HEK293 (cell line): Measurements from ENCODE around the gene ATP10A.
A peak's percentile ranks its signal among the peaks of the same experiment; 100 is the strongest.

Experiments
- CTCF ChIA-PET: fragments of 350-600 bp; formaldehyde crosslinking; extraction: SDS; loops from one replicate; lab custom pipeline; 2021; ENCODE audit warnings: antibody characterized with exemption; lab: Yijun Ruan, JAX
- POLR2A ChIA-PET: fragments of 300-600 bp; formaldehyde crosslinking; extraction: SDS; loops from one replicate; lab custom pipeline; 2020; ENCODE audit warnings: antibody characterized with exemption, inconsistent platforms; lab: Yijun Ruan, JAX
- H3K27ac ChIP-seq: fragments of 200-500 bp; sonication (Bioruptor generic); 2 replicates; pipeline ENCODE4 v1.5.1; 2014; ENCODE audit warnings: low read depth, low read length, control low read depth, inconsistent platforms; ENCODE audit errors: extremely low read depth
- H3K36me3 ChIP-seq, 2 experiments: fragments of 200-500 bp in 1 of 2; sonication (Bioruptor generic) in 1 of 2; 1 replicate in 1 of 2; 2 replicates in 1 of 2; pipeline ENCODE4 v1.5.1; 2014 to 2017; ENCODE audit warnings: inconsistent platforms in 2 of 2, low read length in 2 of 2; ENCODE audit not compliant: control insufficient read depth in 2 of 2, insufficient read depth in 1 of 2
- H3K4me1 ChIP-seq: fragments of 200-500 bp; sonication (Bioruptor generic); 2 replicates; pipeline ENCODE4 v1.5.1; 2014; ENCODE audit warnings: mild to moderate bottlenecking, low read length, inconsistent platforms; ENCODE audit not compliant: control insufficient read depth, insufficient read depth
- H3K4me3 ChIP-seq: 2 replicates; pipeline ENCODE4 v1.5.1; 2011; ENCODE audit warnings: low read depth, mild to moderate bottlenecking, control low read depth, low read length, moderate library complexity
- H3K9me3 ChIP-seq: fragments of 200-500 bp; sonication (Bioruptor generic); 2 replicates; pipeline ENCODE4 v1.5.1; 2014; ENCODE audit warnings: low read depth, low read length, inconsistent platforms; ENCODE audit not compliant: control insufficient read depth, insufficient read depth
- GLIS1 ChIP-seq: fragments of 450-650 bp; formaldehyde crosslinking; IDR thresholded peaks from 2 replicates; pipeline ENCODE4 v1.5.1; 2016; ENCODE audit warnings: missing biosample characterization, missing genetic modification characterization
- GLIS2 ChIP-seq: fragments of 450-650 bp; formaldehyde crosslinking; IDR thresholded peaks from 2 replicates; pipeline ENCODE4 v1.5.1; 2016; ENCODE audit warnings: missing biosample characterization, missing genetic modification characterization
- KLF16 ChIP-seq: fragments of 450-650 bp; formaldehyde crosslinking; IDR thresholded peaks from 2 replicates; pipeline ENCODE4 v1.5.1; 2017; ENCODE audit warnings: missing biosample characterization, missing genetic modification characterization
- PRDM4 ChIP-seq: fragments of 450-650 bp; formaldehyde crosslinking; IDR thresholded peaks from 2 replicates; pipeline ENCODE4 v1.5.1; 2017; ENCODE audit warnings: missing biosample characterization, missing genetic modification characterization
- TCF7L2 ChIP-seq: IDR thresholded peaks from 2 replicates; pipeline ENCODE4 v1.6.1; 2011; ENCODE audit warnings: low read depth, mild to moderate bottlenecking, inconsistent platforms, low read length, moderate library complexity, borderline replicate concordance
- ZBTB17 ChIP-seq: fragments of 450-650 bp; formaldehyde crosslinking; IDR thresholded peaks from 2 replicates; pipeline ENCODE4 v1.5.1; 2016; ENCODE audit warnings: missing biosample characterization, missing genetic modification characterization
- ZFHX2 ChIP-seq: fragments of 450-650 bp; formaldehyde crosslinking; conservative IDR thresholded peaks from 2 replicates; pipeline ENCODE4 v1.5.1; 2016; ENCODE audit warnings: missing biosample characterization, missing genetic modification characterization
- ZIC2 ChIP-seq: fragments of 450-650 bp; formaldehyde crosslinking; IDR thresholded peaks from 2 replicates; pipeline ENCODE4 v1.5.1; 2016; ENCODE audit warnings: missing biosample characterization, missing genetic modification characterization
- ZNF10 ChIP-seq: fragments of 450-650 bp; formaldehyde crosslinking; IDR thresholded peaks from 2 replicates; pipeline ENCODE4 v1.5.1; 2017; ENCODE audit warnings: missing biosample characterization, missing genetic modification characterization
- ZNF146 ChIP-seq: fragments of 450-650 bp; formaldehyde crosslinking; IDR thresholded peaks from 2 replicates; pipeline ENCODE4 v1.5.1; 2016; ENCODE audit warnings: missing biosample characterization, missing genetic modification characterization
- ZNF2 ChIP-seq: fragments of 450-650 bp; formaldehyde crosslinking; IDR thresholded peaks from 2 replicates; pipeline ENCODE4 v1.5.1; 2016; ENCODE audit warnings: missing biosample characterization, missing genetic modification characterization
- ZNF221 ChIP-seq: fragments of 450-650 bp; formaldehyde crosslinking; IDR thresholded peaks from 2 replicates; pipeline ENCODE4 v1.5.1; 2017; ENCODE audit warnings: missing biosample characterization, missing genetic modification characterization, borderline replicate concordance
- ZNF266 ChIP-seq: fragments of 450-650 bp; formaldehyde crosslinking; IDR thresholded peaks from 2 replicates; pipeline ENCODE4 v1.5.1; 2016; ENCODE audit warnings: missing biosample characterization, missing genetic modification characterization, low read depth
- ZNF292 ChIP-seq: fragments of 450-650 bp; formaldehyde crosslinking; IDR thresholded peaks from 2 replicates; pipeline ENCODE4 v1.5.1; 2016; ENCODE audit warnings: low read depth, missing biosample characterization, missing genetic modification characterization, borderline replicate concordance
- ZNF341 ChIP-seq: fragments of 450-650 bp; formaldehyde crosslinking; IDR thresholded peaks from 2 replicates; pipeline ENCODE4; 2016; ENCODE audit warnings: low read depth, missing biosample characterization, missing genetic modification characterization
- ZNF350 ChIP-seq: fragments of 450-650 bp; formaldehyde crosslinking; IDR thresholded peaks from 2 replicates; pipeline ENCODE4 v1.5.0; 2017; ENCODE audit warnings: missing biosample characterization, mild to moderate bottlenecking, missing genetic modification characterization
- ZNF501 ChIP-seq: fragments of 450-650 bp; formaldehyde crosslinking; IDR thresholded peaks from 2 replicates; pipeline ENCODE4 v1.5.1; 2016; ENCODE audit warnings: missing biosample characterization, missing genetic modification characterization
- ZNF639 ChIP-seq: fragments of 450-650 bp; formaldehyde crosslinking; IDR thresholded peaks from 2 replicates; pipeline ENCODE4 v1.5.1; 2016; ENCODE audit warnings: missing biosample characterization, missing genetic modification characterization
- ZNF768 ChIP-seq: fragments of 450-650 bp; formaldehyde crosslinking; IDR thresholded peaks from 2 replicates; pipeline ENCODE4 v1.5.1; 2018; ENCODE audit warnings: missing biosample characterization, mild to moderate bottlenecking, missing genetic modification characterization

The ATP10A gene

GRCh38 chr15:25727867-25728600 is 135.1 kb downstream of the ATP10A start:
- Histone ChIP-seq H3K27ac (no peak overlapping the region), H3K4me1 (no peaks in the 10 kb centered on the region), H3K4me3 (no peak overlapping the region), H3K9me3 (no peaks in the 10 kb centered on the region), H3K36me3 (no peaks in the 10 kb centered on the region)
- ChIA-PET POLR2A (no interaction called here), CTCF (no interaction called here)
- no peak for TF ChIP-seq ZNF292 (tag by site-specific recombination)
- TF ChIP-seq ZIC2 = peak; percentile 27

GRCh38 chr15:25727116-25727515 is 136.0 kb downstream of the ATP10A start:
- CTCF ChIA-PET = no interaction called here
- no peak overlapping the region for H3K27ac ChIP-seq
- H3K4me1 ChIP-seq = no peaks in the 10 kb centered on the region
- no peaks in the 10 kb centered on the region for H3K36me3 ChIP-seq
- H3K4me3 ChIP-seq = no peak overlapping the region
- POLR2A ChIA-PET = no interaction called here
- no peaks in the 10 kb centered on the region for H3K9me3 ChIP-seq
- TF ChIP-seq ZNF341 (tag by site-specific recombination) (no peak), ZIC2 (no peak), ZNF768 (tag by site-specific recombination) (no peak), ZNF146 (tag by site-specific recombination) (no peak)

- TF ChIP-seq ZNF501 (tag by site-specific recombination) = no peak
- no peak for TF ChIP-seq KLF16 (tag by site-specific recombination)
- TF ChIP-seq ZNF266 (tag by site-specific recombination) = no peak
- no peak for TF ChIP-seq TCF7L2
- TF ChIP-seq ZNF146 (tag by site-specific recombination) = no peak
- no peak for TF ChIP-seq ZNF2 (tag by site-specific recombination)
- no peak for TF ChIP-seq GLIS2 (tag by site-specific recombination)
- no peak overlapping the region for H3K27ac ChIP-seq
- H3K36me3 ChIP-seq = no peaks in the 10 kb centered on the region
- H3K4me3 ChIP-seq = no peak overlapping the region
- POLR2A ChIA-PET = no interaction called here
- H3K9me3 ChIP-seq = no peaks in the 10 kb centered on the region
- CTCF ChIA-PET = no interaction called here
- no peaks in the 10 kb centered on the region for H3K4me1 ChIP-seq
These were observed 137.4 kb downstream of the ATP10A start for GRCh38 chr15:25725758-25726157.

- no peak for TF ChIP-seq ZFHX2 (tag by site-specific recombination)
- TF ChIP-seq ZNF10 (tag by site-specific recombination) = no peak
- no peak for TF ChIP-seq ZNF221 (tag by site-specific recombination)
- TF ChIP-seq ZNF639 (tag by site-specific recombination) = no peak
- no peak for TF ChIP-seq ZNF292 (tag by site-specific recombination)
- no peak for TF ChIP-seq ZNF350 (tag by site-specific recombination)
- TF ChIP-seq ZBTB17 (tag by site-specific recombination) = no peak
- TF ChIP-seq GLIS1 (tag by site-specific recombination) = no peak
- TF ChIP-seq PRDM4 (tag by site-specific recombination) = no peak
- TF ChIP-seq, all 188 proteins: peak for 0
- no peak overlapping the region for H3K4me3 ChIP-seq
- no peaks in the 10 kb centered on the region for H3K36me3 ChIP-seq
- H3K4me1 ChIP-seq = no peaks in the 10 kb centered on the region
- ChIA-PET POLR2A (no interaction called here), CTCF (no interaction called here)
- H3K9me3 ChIP-seq = no peaks in the 10 kb centered on the region
- H3K27ac ChIP-seq = no peak overlapping the region
These were observed 138.2 kb downstream of the ATP10A start for GRCh38 chr15:25724899-25725298.
